ENCODE data around the gene CYP46A1.

Gene CYP46A1

GRCh38 chr14:99729991-99730875 is 46.1 kb downstream of the CYP46A1 start:
- DNase-seq (ENCODE audit: low read depth) = no peak

GRCh38 chr14:99730876-99731546 is 46.9 kb downstream of the CYP46A1 start:
- DNase-seq (ENCODE audit: low read depth) = no peak

GRCh38 chr14:99731547-99732435 is 47.7 kb downstream of the CYP46A1 start:
- no peak for DNase-seq (ENCODE audit: low read depth)

GRCh38 chr14:99732436-99733210 is 48.5 kb downstream of the CYP46A1 start:
- no peak for DNase-seq (ENCODE audit: low read depth)

GRCh38 chr14:99733211-99733539 is 49.1 kb downstream of the CYP46A1 start:
- no peak for DNase-seq (ENCODE audit: low read depth)

- no peak for DNase-seq (ENCODE audit: low read depth)
Observed at GRCh38 chr14:99733540-99734405, 49.7 kb downstream of the CYP46A1 start.

GRCh38 chr14:99734406-99735051 is 50.4 kb downstream of the CYP46A1 start:
- DNase-seq (ENCODE audit: low read depth) = no peak

- DNase-seq (ENCODE audit: low read depth) = no peak
Observed at GRCh38 chr14:99735189-99736135, 51.4 kb downstream of the CYP46A1 start.

- DNase-seq (ENCODE audit: low read depth) = no peak
Observed at GRCh38 chr14:99736603-99737371, 52.7 kb downstream of the CYP46A1 start.

- DNase-seq (ENCODE audit: low read depth) = no peak
Observed at GRCh38 chr14:99737451-99737951, 53.4 kb downstream of the CYP46A1 start.

GRCh38 chr14:99737956-99738667 is 54.0 kb downstream of the CYP46A1 start:
- DNase-seq (ENCODE audit: low read depth) = no peak

- DNase-seq (ENCODE audit: low read depth) = no peak
Observed at GRCh38 chr14:99740411-99740810, 56.3 kb downstream of the CYP46A1 start.

GRCh38 chr14:99741227-99741976 is 57.3 kb downstream of the CYP46A1 start:
- DNase-seq (ENCODE audit: low read depth) = no peak

- no peak for DNase-seq (ENCODE audit: low read depth)
Observed at GRCh38 chr14:99742074-99742473, 58.0 kb downstream of the CYP46A1 start.

- no peak for DNase-seq (ENCODE audit: low read depth)
Observed at GRCh38 chr14:99742509-99743487, 58.7 kb downstream of the CYP46A1 start.

All from T-helper 22 cell (primary cell).